NCI-H524 treated with DMSO at 0.1 percent for 48 hours (cell line): ENCODE measurements around the gene KRT86.
"Not testable (repeated sequence)": the region's sequence is repeated elsewhere in the genome, so short reads cannot be mapped to it uniquely, and the experiment has no call there.

Experiments
- DNase-seq: peaks from one replicate; lab custom pipeline; 2025; lab: John Stamatoyannopoulos, UW

Gene KRT86

DNA sequence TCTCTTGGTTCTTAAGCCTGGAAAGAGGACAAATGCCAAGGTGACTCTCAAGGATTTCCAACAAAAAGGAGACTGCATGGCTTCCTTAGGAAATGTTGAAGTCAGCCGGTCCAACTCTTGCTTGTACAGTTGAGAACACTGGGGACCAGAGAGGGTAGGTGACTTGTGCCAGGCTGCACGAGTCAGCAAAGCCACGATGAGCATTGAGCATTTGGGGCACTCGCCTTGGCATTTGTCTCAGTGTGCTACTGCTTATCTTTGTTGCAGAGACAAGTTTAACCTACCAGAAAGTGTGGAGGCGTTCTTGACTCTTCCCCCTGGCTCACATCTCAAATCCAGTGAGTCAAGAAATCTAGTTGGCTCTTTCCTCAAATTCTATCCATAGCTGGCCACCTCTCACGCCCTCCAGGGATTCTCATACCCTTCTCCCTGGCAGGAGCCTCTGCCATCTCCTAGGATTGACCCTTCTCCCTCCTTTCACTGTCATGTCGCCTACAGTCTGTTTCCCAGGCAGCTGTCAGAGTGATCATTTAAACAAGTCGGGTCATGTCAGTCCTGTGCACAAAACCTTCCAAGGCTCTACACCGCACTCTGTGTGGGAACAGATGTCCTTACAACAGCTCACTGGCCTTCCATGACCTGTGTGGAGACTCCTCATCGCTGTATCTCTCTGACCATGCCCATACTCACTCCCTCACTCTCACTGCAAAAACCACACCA lies 64.0 kb downstream of the KRT86 start:
- DNase-seq, result no peak

DNA sequence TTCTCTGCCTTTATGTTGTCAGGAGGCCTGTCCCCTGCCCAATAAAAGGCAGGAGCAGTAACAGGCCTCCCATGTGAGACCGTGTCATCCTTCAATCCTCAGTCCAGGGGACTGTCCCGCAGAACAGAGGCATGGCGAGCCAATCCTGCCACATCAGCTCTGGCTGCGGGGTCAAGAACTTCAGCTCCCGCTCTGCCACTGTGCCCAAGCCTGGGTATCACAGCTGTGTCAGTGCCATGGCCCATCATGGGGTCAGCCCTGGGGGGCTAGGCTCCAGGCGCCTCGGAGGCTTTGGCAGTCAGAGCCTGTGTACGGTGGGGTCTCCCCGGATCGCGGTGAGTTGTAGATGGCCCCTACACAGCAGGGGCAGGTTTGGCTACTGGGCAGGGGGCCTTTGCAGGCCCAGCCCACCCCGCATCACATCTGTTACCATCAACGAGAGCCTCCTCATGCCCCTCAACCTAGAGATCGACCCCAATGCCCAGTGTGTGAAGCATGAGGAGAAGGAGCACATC lies 66.7 kb downstream of the KRT86 start:
- no peak for DNase-seq

DNA sequence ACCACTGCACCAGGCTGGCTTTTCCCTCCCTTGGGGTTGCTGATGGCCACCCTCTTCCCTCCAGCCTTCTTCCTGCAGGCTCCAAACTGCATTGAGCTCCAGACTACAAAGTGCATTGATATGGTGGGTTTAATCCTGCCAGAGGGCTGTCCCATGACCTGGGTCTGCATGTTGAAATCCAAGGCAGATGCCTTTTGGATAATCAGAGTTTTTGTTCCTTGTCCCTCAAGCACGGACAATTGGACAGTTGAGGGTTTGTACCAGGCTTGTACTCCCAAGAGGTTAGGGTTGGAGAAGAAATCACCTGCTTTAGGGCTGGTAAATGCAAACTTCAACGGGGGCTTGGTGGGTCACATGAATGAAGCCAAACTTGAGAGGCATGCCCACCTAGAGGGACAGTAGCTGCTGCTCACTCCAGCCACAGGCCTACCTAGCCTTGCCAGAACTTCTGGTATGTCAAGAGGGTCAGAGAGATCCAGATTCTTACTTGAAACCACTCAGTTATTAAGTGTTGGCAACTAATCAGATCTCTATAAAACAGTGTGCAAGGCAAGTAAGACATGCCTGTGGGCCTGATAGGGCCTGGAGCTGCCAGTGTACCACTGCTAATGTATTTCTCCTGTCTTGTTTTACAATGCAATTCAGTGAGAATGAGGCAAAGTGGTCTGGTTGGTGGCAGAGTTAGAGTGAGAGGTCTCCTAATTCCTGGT lies 68.5 kb downstream of the KRT86 start:
- DNase-seq, result no peak

DNA sequence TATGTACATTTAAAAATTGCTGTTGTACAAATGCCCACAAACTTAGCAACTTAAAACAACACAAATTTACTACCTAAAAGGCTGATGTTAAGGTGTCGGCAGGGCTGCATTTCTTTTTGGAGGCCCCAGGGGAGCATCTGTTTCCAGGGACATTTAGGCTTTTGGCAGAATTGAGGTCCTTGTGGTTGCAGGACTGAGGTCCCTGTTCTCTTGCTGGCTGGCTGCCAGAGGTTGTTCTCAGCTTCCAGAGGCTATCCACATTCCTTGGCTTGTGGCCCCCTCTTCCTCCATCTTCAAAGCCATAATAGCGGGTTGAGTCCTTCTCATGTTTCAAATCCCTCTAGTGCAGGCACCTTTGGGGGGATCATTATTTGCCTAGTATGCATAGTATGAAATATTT lies 69.1 kb downstream of the KRT86 start:
- DNase-seq, result no peak

DNA sequence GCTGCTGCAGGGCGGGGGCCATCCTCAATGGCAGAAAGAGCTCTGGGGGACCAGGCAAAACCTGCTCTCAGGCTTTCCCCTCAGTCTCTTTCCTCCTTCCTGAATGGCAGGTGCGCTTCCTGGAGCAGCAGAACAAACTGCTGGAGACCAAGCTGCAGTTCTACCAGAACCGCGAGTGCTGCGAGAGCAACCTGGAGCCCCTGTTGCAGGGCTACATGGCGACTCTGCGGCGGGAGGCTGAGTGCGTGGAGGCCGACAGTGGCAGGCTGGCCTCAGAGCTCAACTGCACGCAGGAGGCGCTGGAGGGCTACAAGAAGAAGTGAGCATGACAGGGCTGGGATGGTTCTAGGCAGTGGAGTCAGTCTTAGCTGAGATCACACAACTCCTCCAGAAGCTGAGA lies 69.7 kb downstream of the KRT86 start:
- DNase-seq, result no peak

DNA sequence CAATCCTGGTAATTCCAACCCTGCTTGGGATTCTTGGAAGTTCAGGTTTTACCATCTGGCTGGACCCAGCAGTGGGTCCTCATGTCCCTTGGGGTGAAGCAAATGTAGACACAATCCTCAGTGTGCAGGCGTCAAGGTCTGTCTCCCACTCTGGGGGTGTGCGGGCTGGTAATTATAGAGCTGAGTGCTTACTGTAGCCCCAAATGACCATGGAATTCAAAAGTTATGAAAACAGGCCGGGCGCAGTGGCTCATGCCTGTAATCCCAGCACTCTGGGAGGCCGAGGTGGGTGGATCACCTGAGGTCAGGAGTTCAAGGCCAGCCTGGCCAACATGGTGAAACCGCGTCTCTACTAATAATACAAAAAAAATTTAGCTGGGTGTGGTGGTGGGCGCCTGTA lies 70.6 kb downstream of the KRT86 start:
- DNase-seq, result not testable (repeated sequence)

DNA sequence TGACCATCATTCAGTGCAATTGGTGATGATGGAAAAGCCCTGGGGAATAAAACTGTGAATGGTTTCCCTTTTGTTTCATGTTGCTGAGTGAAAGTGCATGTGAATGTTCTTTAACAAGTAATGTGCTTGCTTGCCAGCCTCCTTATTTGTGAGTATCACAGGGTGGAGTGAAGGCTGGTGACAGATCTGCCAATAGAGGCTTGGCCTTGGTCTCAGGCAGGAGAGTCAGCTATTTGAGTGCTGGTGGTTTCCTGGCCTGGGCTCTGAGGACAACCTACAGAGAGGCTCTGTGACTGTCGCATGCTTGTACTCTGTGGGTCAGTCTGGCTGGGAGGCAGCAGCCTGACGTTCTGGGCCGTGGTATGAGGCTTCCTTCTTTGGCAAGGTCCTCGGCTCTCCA lies 72.1 kb downstream of the KRT86 start:
- no peak for DNase-seq

DNA sequence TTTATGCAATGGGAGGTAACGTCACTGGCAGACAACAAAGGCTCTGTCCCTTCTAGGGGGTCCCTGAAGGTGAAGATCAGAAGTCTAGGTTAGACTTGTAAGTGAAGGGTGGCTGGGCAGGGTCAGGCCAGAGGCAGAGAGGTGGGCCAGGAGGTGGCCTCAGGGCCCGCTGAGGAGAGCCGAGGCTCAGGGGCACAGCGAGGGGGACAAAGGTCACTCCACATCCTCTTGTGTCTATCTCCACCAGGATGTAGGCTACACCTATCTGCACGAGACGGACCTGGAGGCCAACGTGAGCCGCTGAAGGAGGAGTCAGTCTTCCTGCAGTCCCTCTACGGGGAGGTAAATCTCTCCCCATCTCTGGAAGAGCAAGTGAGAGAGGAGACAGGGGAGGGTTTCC lies 72.6 kb downstream of the KRT86 start:
- DNase-seq, result no peak

DNA sequence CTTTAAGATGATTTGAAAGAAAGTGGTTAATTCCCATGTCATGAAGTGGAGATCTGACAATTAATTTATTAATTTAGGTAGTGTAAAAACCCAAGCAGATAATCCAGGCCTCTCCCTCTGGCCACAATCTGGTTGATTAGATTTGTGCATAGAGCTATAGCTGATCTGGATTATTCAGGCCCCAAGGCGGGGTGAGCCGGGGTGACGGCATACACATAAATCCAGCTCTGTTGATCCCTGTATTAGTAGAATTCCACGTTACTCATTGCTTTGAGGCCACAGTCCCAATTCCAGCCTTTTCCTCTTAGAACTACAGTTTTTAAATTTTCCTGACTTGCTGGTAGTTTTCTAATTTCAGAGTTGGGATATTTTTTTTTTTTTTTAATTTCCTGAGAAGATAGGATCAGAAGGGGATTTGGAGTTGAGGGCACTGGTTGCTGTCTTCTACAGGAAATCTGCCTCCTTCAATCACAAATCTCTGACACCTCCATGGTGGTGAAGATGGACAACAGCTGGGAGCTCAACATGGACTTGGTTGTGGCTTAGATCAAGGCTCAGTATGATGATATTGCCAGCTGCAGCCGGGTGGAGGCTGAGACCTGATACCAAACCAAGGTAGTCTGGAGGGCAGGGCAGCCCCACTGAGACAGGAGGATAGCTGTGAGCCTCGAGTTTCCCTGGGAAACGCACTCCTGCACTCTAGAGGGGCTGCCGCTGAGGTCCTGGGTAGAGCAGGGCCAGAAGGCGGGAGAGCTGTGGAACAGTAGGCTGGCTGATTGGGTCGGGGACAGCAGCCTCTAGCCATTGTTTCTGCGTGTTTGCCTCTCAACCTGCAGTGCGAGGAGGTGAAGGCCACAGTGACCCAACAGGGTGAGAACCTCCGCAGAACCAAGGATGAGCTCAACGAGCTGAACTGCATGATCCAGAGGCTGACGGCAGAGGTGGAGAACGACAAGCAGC lies 73.4 kb downstream of the KRT86 start:
- DNase-seq, result no peak

DNA sequence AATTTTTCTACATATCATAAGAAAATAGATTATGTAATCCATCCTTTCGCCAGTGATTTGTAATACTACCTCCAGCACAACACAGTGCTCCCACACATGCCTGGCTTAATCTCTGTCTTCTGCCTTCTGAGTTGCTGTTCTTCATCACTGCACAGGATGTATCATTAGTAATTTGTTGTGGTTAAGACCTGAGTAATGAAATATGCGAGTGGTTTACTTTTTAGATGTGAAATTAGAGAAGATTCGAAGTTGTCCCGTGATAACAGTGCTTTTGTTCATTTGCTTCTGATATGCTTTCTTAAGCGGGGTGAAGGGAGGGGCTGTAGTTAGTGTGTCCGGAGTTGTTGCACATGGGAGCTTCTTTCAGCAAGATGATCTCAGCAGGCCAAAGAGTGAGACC lies 74.8 kb downstream of the KRT86 start:
- no peak for DNase-seq

DNA sequence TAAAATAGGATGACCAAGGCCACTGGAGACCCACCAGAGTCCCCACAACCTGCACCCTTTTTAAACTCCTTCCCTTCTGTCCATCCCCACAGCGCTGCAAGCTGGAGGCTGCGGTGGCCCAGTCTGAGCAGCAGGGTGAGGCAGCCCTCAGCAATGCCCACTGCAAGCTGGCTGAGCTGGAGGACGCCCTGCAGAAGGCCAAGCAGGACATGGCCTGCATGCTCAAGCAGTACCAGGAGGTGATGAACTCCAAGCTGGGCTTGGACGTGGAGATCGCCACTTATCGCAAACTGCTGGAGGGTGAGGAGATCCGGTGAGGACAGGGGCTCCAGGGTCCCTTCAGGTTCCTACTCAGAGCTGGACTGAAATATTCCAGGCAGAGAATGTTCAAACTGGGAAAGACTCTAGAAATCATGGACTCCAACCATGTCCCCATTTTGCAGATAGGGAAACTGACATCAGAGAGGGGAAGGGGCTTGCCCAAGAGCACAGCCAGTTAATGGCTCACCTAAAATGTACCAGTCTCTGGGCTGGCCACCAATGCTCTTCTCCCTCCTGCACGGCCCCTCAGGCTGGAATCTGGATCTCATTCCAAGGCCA lies 75.7 kb downstream of the KRT86 start:
- no peak for DNase-seq

DNA sequence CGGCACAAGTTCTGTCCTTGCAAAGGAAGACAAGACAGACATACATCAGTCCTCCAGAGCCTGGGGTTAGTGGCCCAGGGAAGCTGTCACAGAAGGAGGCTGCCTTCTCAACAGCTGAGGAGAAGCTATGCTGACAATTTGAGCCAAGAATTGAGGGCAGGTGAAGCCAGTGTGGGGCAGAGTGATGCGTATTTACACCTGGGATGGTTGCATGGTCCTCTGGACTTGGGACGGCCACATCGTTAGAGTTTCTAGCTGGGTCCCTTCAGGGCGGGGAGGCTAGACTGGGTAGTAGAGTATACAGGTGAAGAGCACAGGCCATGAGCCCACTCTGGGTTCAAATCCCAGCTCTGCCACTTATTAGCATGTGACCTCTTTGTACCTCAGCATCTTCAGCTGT lies 76.3 kb downstream of the KRT86 start:
- no peak for DNase-seq

DNA sequence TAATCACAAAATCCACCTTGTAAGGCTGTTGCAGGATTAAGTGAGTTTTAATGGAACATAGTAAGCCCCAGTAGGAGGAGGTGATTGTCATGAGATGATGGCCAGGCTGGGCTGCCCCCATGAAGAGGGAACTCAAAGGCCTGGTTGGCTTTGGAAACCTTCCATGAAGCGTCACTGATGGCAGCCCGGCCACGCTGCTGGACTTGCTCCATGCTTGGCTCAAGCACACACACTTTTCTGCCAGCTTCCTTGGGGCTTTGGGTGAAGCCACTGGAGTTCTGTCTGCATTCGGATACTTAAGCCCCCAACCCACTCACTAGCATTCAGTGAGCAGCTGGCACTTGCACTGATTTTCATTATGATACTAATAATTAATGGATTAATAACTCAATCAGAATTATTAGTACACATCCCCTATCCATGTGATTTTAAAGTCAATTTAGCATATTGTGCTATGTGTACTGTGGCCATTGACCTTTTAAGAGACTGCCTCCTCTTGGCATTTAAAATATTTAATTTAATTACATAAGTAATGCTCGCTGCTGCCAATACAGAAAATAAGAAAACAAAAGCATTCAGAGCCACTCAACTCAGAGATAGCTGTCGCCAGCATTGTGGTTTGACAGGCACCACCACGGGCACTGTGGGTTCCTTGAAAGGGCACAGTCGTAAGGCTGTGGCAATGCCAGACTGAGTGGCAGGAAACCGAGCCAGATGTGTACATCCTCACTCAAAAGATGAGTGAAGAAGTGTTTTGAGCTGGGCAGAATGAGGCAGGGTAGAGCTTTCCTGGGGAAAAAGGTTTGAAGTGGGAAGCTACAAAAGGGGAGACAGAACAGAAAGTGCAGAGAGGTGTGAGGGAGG lies 77.0 kb downstream of the KRT86 start:
- DNase-seq, result no peak

DNA sequence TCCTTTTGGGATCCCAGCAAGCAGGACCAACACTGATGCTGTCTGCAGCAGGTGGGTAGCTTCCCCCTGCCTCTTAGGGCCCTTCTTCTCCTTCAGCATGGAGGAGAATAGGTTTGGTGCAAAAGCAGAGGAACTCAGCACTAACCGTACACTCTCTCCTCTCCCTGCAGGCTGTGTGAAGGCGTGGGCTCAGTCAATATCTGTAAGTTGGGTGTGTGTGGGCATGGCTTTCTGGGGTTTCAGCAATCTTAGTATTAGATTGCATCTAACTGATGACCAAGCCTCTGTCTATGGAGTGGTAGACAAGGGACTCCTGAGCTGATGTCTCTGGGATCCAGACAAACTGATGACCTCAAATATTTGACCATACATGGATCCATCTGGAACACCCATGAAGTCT lies 78.5 kb downstream of the KRT86 start:
- no peak for DNase-seq

DNA sequence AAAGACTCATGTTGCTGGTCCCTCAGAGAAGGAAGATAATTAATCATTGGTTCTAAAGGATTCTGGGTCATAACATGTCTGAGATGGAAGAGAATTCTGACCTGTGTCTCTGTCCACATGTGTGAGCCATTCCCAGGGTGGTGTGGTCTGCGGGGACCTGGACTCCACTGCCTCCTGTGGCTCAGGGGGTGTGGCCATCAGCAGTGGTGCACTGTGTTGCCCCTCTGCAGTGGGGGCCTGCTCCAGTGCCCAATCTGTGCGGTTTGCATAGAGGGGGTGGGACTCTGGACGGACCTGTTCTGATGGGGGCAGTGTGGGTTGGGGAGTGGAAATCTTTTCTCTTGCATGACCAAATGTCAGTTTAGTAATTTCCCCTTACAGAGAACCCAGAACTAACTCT lies 79.3 kb downstream of the KRT86 start:
- no peak for DNase-seq

DNA sequence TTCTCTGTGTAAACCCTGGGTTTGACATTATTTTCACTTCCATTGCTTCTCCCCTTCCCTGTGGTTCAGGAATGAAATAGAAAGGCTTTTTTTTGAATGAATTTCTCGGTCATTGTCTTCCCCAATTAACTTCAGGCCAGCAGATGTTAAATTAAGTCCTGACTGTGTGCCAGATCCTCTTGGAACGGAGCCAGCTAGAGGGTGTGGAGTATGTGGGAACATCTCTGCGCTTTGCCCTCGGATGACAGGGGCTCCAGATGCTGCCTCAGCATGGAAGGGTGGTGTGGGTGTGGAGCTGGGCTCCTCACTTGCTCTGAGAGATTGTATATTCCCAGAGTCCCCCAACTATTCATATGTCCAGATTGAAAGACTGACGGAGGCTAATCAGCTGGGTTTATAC lies 79.8 kb downstream of the KRT86 start:
- DNase-seq, result no peak

DNA sequence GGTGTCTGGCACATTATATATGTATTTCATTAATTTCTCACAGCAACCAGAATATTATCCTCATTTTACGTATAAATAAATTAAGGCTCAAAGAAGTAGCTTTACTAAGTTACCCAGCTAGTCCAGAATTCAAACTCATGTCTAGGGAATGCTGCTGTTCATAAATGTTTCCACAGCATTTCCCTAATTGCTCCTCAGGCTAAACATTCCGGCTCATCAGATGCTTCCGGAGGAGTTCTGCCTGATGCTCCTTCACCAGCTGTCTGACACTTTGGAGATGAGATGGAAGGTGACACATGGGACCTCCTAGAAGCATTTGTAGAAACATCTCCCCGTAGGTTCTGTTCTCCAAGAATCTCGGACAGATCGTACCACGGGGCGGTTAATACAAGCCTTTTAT lies 80.7 kb downstream of the KRT86 start:
- no peak for DNase-seq

DNA sequence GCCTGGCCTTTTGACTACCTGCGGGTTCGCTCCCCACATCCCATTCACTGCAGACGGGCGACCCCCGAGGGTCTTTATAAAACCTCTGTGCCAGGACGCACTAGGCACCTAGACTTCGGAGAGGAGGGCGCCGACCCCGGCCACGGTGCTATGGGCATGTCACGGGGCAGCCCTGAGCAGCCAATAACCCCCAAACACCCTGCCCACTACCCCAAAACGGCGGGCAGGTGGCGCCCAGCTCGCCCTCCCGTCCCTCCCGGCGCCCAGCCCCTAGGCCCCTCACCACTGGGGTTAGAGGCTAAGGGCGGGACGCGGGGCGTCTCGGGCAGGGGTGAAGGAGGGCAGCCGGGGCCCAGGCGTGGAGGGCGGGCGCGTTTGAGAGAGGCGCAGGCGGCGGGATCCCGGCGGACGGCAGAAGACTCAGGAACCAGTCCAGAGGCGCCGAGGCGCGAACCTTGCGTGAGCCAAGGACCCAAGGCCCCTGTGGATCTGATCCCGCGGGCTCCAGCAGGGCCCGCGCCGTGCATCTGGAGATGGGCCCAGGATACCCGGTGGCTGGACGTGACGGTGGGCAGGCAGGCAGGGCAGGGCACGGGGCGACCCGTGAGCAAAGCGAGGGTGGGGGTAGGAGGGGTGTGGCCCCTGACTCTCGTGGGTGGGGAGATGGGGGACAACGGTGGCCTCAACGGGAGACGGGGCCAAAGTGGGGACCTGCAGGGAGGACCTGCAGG lies 81.8 kb downstream of the KRT86 start:
- no peak for DNase-seq

DNA sequence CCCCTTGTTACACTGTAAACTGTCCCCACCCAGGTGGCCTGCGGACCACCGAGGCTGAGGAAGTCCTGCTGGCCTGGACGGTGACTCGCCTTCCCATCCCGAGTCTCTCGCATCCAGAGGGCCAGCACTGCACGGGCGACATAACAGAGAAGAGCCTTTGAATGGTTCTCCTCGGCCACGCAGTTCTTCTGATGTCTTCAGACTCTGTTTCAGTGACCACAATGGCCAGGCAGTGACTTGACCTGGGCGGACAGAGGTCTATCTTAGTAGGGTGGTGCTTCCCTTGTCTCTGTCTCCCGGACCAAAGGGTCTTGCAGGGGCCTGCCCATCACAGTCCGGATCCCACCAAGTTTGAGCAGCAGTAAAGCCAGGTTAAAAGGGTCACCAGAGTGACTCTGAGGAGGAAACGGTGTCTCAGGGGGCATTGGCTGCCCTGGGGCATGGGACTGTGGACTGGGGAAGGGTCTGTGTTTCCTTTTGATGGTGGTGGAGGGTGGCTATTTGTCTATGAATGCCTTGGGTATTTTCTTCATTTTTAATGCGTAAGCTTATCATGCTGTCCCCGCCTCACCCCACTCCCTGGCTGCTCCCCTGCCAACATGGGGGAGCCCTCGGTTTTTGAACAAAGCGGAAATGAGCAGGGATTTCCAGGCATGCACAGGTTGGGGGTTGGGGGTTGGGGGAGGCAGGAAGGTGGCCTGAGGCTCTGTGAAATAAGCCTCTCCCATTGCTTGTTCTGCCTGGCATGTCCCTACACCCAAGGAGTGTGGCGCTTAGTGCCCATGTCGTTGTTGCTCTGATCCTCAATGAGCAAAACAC lies 82.5 kb downstream of the KRT86 start:
- DNase-seq, result no peak
